ENCODE results near the gene TTC33.
"Not testable (repeated sequence)": the region's sequence is repeated elsewhere in the genome, so short reads cannot be mapped to it uniquely, and the experiment has no call there.

TTC33 gene

DNA sequence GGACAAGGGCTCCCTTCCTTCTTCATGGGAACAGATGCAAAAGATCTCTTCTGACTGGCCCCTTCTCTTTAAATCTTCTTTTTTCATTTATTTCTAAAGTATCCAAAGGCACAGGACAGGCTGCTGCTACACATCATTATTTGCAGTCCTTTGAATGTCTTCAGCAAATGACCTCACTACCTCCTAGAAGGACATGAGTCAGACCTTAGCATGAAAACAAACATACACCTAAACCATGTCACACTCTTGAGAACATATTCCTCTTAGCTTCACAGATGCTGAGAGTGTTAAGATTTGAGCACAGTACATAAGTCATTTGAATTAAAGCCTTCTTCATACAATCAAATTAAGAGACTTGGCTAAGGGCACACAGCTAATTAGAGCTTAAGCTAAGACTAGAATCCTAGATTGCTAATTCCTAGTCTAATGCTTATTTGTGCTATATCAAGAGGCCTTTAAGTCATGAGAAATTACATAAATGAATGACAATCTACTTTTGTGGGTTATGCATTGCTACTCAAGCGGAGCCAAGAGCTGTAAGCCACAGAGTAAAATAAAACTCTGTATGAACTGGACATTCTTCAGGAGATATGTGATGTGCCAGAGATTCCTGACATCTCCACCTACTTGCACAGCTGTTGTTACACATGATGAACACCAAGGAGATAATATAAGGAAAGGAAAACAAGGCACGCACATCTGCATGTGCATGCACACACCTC, 185.2 kb downstream of the TTC33 start:
- no peak for DNase-seq

DNA sequence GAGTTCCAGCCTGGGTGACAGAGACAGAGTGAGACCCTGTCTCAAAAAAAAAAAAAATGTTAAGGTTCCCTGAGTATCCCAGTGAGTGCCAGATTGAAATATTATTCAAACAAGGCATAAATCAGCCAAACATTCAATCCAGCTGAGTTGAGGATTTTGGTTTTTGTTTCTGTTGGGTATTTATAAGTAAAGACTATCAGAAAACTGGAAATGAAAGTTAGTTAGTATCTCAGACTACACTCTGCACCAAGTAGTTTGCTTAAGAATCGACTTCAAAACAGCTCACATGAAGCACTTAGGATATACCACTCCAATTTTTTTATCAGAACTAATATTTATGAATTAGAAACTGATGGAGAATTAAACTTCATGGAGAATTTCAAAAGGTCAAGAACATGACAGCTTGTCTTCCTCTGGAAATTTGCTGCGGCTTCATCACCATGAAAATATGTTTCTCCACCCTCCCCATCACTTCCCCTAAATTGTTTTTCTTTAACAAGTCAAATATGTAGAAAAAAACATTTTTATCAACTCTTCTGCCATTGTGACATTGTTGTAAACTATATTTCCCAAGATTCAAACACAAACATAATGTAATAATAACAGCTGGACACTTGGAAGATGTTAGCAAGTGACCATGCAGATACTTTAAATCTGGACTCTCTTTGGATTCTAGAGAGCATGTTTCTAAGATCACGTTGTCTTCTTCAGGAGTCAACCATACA, 186.1 kb downstream of the TTC33 start:
- DNase-seq: no peak

DNA sequence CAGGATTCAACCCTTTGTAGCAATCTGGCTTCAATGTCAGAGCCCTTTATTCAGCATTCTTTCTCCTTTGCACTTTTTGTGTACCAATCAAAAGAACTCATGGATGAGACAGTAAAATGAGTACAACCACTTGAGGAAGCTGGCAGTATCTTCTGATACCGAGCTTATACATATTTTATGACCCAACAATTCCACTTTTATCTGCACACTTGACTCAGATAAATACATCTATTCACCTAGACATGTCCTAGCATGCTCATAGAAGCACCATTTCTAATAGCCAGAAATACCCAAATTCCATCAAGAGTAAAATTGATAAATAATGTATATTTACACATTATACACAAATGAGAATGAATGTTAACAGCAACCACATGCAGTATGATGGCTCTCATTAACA, 187.2 kb downstream of the TTC33 start:
- no peak for DNase-seq

DNA sequence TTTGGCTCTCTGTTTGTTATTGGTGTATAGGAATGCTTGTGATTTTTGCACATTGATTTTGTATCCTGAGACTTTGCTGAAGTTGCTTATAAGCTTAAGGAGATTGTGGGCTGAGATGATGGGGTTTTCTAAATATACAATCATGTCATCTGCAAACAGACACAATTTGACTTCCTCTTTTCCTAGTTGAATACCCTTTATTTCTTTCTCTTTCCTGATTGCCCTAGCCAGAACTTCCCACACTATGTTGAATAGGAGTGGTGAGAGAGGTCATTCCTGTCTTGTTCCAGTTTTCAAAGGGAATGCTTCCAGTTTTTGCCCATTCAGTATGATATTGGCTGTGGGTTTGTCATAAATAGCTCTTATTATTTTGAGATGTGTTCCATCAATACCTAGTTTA, 192.6 kb downstream of the TTC33 start:
- not testable (repeated sequence) for DNase-seq

DNA sequence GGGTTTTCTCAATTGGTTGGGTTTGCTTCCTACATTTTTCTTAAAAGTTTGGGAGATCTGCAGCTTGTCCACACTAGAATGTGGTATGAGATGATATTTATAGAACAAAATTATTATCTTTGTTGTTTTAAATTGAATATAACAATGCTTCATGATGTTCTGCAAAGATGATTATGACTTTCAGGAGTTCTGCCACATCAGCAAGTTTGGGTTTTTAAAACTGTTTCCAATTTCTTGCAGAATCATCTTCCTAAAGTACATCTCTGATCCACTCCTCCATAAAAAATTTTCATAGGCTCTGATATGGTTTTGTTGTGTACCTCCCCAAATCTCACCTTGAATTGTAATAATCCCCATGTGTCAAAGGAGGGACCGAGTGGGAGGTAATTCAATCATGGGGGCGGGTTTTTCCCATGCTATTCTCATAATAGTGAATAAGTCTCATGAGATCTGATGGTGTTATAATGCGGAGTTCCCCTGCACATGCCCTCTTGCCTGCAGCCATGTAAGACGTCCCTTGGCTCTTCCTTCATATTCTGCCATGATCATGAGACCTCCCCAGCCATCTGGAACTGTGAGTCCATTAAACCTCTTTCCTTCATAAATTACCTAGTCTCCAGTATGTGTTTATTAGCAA, 195.2 kb downstream of the TTC33 start:
- no peak for DNase-seq

DNA sequence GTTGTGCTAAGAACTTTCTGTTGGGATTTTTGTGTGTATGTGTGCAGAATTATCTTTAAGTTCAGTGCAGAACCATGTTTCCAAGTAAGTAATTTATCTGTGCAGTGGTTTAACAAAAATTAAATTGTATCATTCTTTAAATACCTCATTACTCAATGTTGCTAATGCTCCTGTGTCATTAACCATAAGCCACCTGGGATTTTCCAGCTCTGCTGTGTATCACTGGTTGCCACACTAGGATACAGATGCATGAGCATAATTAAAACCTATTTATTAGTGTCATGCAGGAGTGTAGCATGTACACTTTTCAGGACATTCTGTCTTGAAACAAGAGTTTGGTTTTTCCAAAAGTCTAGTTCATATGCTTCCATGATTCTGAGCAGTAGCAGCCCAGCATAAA, 196.5 kb downstream of the TTC33 start:
- no peak for DNase-seq

DNA sequence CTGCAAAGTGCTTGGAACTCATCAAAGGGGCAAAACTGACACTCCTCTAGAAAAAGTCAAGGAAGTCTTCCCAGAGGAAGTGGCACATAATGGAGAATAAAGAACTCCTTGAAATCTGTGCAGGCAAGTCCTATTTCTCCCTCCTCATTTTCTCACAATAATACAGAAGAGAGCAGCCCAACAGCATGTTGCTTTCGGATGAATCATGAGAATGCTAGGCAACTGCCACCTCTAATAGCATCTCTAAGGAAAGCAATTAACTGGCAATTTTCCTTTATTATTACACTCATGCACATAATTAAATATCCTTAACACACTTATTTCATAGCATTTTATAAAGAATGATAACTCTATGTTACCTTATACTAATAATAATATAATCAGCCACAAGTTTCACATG, 198.3 kb downstream of the TTC33 start:
- DNase-seq: no peak

DNA sequence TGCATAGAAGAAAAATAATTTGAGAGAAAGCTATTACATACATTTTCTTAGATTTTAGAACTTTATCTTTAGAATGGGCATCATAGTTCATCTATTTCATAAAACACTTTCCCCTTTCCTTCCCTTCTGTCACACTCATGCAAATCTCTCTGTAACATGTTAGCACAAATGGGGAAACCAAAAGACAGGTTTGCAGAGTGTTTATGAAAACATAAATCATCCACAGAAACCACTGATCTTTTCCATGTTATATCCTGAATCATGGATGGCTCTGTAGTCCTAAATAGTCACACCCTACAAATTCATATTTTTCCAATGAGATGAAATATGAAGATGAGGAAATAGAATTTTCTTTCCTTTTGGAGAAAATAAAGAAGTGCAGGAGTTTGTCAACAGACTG, 198.9 kb downstream of the TTC33 start:
- no peak for DNase-seq

DNA sequence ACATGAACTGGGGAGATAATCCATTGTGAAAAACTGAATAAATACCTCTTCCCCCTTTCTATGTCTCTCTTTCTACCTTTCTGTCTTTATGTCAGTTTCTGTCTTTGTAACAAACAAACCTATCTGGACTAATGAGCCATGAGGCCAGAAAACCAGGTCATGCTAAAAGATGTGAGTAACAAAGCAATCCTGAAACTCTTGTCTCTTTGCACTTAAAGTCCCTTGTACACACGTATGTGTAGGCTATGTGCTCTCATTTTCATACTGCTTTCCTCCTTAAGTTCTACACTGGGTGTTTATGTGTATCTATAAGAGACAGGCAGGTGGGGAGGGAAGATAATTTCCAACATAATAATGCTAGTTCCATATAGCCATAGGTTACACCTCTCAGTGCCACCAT, 199.9 kb downstream of the TTC33 start:
- no peak for DNase-seq

DNA sequence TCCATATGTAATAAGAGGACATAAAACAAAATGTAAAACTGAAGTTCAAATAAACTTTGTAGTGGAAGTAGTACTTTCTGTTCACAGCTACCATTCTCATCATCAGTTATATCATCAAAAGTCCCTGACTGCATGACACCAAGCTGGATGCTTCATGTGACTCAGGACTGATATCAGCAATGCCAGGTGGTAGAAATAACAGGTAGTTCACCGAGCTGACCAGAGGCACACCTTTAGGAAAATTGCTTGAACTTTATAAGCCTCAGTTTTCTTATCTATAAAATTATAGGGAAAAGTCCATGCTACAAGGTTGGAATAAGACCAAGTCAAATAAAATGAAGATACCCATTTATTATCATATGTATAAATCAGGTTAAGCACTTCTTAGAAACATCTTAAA, 200.9 kb downstream of the TTC33 start:
- no peak for DNase-seq

DNA sequence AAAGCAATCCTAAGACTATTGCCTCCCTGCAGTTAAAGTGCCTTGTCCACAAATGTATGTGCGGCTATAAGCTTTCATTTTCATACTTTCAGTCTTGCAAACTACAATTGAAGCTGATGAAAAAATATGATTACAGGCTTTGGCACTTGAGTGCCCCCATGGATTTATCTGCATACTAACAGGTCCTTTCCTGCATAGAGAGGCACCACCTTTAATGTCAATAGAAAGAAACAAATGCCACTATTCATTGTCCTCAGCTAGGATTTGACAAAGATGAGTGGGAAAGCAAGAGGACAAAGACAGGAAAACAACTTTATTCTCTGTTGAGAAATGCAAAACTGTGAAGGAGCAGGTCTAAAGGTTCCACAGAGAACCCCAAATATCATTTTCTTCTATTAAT, 201.7 kb downstream of the TTC33 start:
- no peak for DNase-seq

DNA sequence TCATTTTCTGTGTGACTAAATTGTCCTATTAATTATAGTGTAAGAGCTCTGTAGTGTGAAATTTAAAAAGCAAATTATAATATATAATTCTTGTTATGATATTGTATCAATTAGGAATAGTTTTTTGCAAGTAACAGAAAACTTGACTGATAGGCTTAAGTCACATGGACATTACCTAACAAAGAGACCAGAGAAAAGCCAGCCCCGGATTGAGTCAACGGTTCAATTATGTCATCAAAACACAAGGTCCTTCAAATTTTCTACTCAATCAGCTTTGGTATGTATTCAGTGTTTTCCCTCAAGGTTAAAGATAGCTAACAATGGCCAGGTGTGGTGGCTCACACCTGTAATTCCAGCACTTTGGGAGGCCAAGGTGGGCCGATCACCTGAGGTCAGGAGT, 202.8 kb downstream of the TTC33 start:
- DNase-seq: no peak

DNA sequence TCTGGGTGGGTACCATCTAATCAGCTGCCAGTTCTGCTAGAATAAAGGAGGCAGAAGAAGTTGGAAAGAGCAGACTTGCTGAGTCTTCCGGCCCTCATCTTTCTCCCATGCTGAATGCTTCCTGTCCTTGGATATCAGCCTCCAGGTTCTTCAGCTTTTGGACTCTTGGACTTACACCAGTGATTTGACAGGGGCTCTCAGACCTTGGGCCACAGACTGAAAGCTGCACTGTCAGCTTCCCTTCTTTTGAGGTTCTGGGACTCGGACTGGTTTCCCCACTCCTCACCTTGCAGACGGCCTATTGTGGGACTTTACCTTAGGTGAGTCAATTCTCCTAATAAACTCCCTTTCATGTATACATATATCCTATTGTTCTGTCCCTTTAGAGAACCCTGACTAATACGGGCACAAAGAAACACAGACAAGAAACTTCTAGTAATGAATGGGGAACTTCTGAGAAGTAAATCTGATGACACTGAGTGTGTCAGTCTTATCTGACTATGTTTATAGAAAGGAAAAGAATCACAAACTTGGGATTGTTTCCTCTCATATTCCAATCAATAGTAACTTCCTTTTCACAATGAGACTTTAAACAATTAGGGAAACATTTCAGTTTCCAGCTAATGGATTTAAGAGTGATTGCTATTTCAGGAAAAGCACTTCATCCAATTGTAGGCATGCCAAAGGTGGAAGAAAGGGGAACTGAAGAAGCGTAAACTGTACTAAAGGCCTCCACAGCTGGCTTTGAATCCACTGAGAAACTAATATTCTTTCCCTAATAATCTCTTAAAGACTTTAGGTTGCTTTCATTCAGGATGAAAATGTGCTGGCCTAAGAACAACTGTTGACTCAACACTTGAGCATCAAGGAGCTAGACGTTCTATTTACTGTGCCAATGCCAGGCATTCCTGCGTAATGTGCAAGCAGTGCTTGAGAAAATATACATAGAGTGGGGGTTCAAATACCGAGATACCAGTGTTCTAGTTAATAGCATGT, 204.0 kb downstream of the TTC33 start:
- DNase-seq: no peak

DNA sequence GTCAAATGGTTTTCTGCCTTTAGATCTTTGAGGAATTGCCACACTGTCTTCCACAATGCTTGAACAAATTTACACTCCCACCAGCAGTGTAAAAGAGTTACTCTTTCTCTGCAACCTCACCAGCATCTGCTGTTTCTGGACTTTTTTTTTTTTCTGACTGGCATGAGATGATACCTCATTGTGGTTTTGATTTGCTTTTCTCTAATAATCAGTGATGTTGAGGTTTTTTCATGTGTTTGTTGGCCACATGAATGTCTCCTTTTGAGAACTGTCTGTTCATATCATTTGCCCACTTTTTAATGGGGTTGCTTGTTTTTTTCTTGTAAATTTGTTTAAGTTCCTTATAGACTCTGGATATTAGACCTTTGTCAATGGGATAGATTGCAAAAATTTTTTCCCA, 205.3 kb downstream of the TTC33 start:
- no peak for DNase-seq

DNA sequence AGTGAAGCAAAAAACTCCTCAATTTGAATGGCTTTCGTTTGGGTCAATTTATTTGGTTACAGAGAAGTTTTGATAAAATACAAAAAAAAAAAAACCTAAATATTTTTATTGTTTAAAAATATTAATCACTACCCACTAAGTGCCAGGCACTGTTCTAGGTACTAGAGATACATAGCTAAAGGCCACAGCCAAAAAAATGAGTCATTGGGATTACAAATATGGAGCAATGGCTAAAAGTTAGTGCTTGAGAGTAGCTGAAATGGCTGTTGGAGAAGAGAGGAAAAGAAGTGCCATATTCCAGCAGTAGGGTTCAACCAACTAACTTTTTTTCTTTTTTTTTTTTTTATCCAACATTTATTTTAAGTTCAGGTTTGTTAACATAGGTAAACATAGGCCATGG, 206.1 kb downstream of the TTC33 start:
- no peak for DNase-seq

DNA sequence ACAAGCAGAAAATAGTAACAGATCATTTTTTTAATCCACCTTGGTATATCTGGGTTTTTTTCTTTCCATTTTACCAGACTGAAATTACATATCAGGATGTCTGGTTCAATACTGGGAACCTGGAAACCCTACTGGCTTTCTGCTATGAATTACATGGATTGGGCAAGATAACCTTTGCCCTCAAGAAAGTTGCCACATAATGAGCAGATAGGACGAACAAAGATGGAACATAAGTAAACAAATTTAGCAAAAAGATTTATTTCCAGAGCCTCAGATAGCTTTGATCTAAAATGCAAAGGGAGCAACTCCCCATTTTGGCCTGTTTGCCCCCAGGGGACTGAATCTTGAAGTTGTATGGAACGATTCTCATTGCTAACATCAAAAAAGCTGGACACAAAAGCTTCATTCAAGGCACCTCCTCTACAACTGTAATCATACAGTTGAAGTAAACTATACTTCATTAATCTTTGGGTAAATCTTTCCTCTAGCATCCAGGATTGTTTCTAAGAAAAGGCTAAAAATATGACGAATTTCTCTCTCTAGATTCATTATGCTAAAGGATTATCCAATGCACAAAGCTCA, 207.7 kb downstream of the TTC33 start:
- no peak for DNase-seq

DNA sequence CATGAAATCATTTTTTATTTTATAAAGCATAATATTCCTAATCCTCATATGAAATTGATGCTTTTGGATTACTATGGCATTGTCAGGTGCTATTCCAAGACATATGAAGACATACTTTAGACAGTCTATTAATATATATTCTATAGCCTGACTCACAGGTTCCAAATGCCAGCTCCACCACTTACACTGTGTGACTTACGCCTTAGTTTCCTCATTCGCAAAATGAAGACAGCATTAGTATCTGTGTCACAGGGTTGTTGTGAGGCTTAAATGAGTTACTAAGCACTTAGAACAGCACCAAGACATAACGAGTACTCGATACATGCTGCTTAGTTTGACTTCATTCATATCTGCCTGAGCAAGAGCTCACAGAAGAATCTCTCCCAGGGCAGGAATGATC, 208.2 kb downstream of the TTC33 start:
- no peak for DNase-seq

DNA sequence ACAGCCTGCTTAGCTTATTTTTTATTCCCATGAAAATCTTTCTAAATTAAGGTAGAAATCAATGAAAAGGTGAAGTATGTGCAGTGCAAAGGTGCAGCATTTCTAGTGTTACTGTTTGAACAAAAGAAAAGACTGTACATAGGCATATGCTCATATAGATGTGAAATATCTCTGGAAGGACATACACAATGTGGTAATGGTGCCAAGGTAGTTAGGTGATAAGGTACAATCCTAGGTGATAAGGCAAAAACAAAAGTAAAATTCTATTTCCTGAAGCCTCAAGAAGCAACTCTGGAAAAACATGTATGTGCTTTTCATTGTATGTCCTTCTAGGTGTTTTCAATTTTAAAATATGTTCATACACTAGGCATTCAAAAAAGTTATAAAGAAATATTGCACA, 215.5 kb downstream of the TTC33 start:
- DNase-seq: no peak

DNA sequence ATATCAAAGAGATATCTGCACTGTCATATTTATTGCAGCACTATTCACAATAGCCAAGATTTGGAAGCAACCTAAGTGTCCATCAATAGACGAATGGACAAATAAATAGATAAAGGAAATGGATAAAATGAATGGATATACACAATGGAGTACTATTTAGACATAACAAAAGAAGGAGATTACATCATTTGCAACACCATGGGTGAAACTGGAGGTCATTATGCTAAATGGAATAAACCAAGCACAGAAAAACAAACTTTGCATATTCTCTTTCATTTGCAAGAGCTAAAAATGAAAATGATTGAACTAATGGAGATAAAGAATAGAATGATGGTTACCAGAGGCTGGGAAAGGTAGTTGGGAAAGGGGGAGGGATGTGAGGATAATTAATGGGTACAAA, 231.1 kb downstream of the TTC33 start:
- no peak for DNase-seq

DNA sequence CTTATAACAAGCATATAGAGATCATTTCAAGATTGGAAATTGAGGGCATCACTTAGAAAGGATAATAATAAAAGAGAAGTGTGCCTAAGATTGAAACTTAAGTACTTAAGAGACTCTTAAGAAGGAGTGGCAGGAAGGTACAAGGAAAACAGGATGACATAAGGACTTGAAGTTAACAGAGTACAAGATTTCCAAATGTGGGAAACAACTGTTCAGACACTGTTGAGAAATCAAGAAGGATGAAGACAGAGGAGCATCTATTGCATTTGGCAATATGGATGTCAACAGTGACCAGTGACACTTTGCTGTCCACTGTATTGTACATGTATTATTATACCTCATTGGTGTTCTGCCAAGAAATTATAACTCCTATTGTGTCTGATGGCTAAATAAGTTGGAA, 233.8 kb downstream of the TTC33 start:
- no peak for DNase-seq

DNA sequence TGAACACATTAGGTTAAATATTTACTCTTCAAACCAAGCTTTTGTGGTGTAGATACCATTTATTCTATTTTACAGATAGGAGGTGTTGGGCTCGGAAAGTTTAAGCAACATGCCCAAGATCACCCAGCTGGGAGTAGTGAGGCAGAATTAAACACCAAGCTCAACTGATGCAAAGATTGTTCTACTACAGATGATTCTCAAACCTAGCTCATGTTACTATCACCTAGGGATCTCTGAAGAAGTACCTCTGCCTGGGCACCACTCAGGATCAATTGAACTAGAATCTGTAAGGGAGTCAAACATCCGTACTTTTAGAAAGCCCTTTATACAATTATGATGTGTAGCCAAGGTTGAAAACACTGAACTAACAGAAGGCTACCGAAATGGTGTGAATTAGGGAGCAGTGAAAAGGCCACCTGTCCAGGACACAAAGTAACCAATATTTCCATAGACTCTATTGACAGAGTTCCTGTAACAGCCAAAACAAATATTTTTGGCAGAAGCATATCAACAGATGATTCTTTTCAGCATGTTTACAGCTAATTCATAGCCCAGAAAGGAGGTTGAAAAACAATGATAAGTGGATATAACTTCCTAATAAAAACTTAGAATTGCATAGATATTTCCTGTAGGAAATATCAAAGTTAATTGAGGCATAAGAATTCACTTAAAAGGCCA, 234.5 kb downstream of the TTC33 start:
- no peak for DNase-seq

DNA sequence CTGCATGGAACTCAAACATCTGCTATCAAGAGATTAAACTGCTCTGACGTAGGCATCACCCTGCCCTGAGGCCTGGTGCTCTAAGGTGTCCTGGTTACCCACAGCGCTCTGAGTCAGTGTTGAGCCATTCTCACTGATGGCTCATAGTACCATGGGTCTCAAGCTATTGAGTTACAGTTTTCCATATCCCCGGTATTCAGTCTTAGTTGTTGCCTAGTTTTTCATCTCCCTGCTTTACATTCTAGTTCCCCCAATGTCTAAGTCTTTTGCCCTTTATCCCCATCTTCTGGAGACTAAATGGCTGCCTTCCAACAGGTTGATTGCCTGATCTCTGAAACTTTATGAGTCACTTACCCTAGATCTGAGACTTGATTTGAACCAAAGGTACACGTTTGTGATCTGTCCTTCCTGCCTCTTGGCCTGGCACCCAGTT, 237.3 kb downstream of the TTC33 start:
- no peak for DNase-seq

Data from right kidney (tissue), 1 donor.